Tibial artery (tissue), 4 donors: ENCODE results near the gene GADD45B.
"Not testable (repeated sequence)": the region's sequence is repeated elsewhere in the genome, so short reads cannot be mapped to it uniquely, and the experiment has no call there.

ENCODE experiments used
- DNase-seq, 2 donors: peaks; one replicate each; pipeline ENCODE4 v3.0.0-alpha.2; 2019
- H3K27ac ChIP-seq, 2 donors: fragments of 200-600 bp; sonication (generic) in 1 of 2; 1 replicate in 1 of 2; 2 replicates in 1 of 2; pipeline ENCODE4 v1.5.1; 2018 to 2019; ENCODE audit warnings: mild to moderate bottlenecking in 1 of 2
- H3K27me3 ChIP-seq, 2 donors: fragments of 200-600 bp; sonication (generic) in 1 of 2; one replicate each; pipeline versions ENCODE4 v1.5.1 to v1.6.0; 2016 to 2019
- H3K36me3 ChIP-seq, 3 donors: fragments of 200-600 bp; sonication (generic) in 2 of 3; one replicate each; pipeline ENCODE4 v1.5.1; 2016 to 2019; ENCODE audit warnings: mild to moderate bottlenecking in 2 of 3
- H3K4me1 ChIP-seq, 4 donors: fragments of 200-600 bp; sonication (generic) in 2 of 4; 1 replicate in 3 of 4; 2 replicates in 1 of 4; pipeline ENCODE4 v1.5.1; 2016 to 2019
- H3K4me3 ChIP-seq, 2 donors: fragments of 200-600 bp; sonication (generic) in 1 of 2; 1 replicate in 1 of 2; 2 replicates in 1 of 2; pipeline ENCODE4 v1.5.1; 2018 to 2019; ENCODE audit warnings: mild to moderate bottlenecking in 2 of 2
- H3K9me3 ChIP-seq, 3 donors: fragments of 200-600 bp; sonication (generic) in 1 of 3; one replicate each; pipeline ENCODE4 v1.5.1; 2016 to 2019
- CTCF ChIP-seq, 2 experiments: fragments of 200-600 bp in 1 of 2; fragments of 450-650 bp in 1 of 2; IDR thresholded peaks; one replicate each; pipeline ENCODE4 v1.5.1; 2017 to 2019; ENCODE audit warnings: antibody characterized with exemption in 2 of 2, mild to moderate bottlenecking in 1 of 2, moderate library complexity in 1 of 2
- intact Hi-C: fragments of 100-400 bp; cut with DNase I; formaldehyde crosslinking; loops from one replicate; pipeline ENCODE4 v1.15.0; 2023; ENCODE audit warnings: low total_unique reads

GADD45B gene

GRCh38 chr19:2512523-2513431 lies 36.9 kb downstream of the GADD45B start:
- Histone ChIP-seq H3K4me1 (no peaks in the 10 kb centered on the region), H3K4me3 (no peak overlapping the region), H3K36me3 (no peaks in the 10 kb centered on the region), H3K9me3 (no peaks in the 10 kb centered on the region), H3K27ac (no peak overlapping the region), H3K27me3 (peaks cover 0 to 35% of the 10 kb centered on the region in 2 donors)
- no peak for DNase-seq
- TF ChIP-seq CTCF (IDR thresholded peaks at IDR 0.05) = no peak
- intact Hi-C loops = no loop called here

GRCh38 chr19:2514981-2515518 lies 39.1 kb downstream of the GADD45B start:
- Histone ChIP-seq H3K4me3 (no peak overlapping the region), H3K27me3 (peaks cover 0 to 21% of the 10 kb centered on the region in 2 donors), H3K4me1 (no peaks in the 10 kb centered on the region), H3K9me3 (no peaks in the 10 kb centered on the region), H3K27ac (no peak overlapping the region), H3K36me3 (no peaks in the 10 kb centered on the region)
- intact Hi-C loops = no loop called here
- TF ChIP-seq CTCF (IDR thresholded peaks at IDR 0.05) = no peak
- DNase-seq = no peak

GRCh38 chr19:2516727-2517126 lies 40.8 kb downstream of the GADD45B start:
- no peaks in the 10 kb centered on the region for H3K36me3 ChIP-seq
- intact Hi-C loops = no loop called here
- H3K27me3 ChIP-seq = peaks cover 0 to 15% of the 10 kb centered on the region in 2 donors
- no peaks in the 10 kb centered on the region for H3K9me3 ChIP-seq
- no peak overlapping the region for H3K4me3 ChIP-seq
- no peak for TF ChIP-seq CTCF (IDR thresholded peaks at IDR 0.05)
- no peak overlapping the region for H3K27ac ChIP-seq
- no peaks in the 10 kb centered on the region for H3K4me1 ChIP-seq
- no peak for DNase-seq

GRCh38 chr19:2517881-2518601 lies 42.1 kb downstream of the GADD45B start:
- no peak for DNase-seq
- H3K27me3 ChIP-seq = peaks cover 0 to 2% of the 10 kb centered on the region in 2 donors
- intact Hi-C loops = no loop called here
- no peaks in the 10 kb centered on the region for H3K36me3 ChIP-seq
- H3K9me3 ChIP-seq = no peaks in the 10 kb centered on the region
- no peak overlapping the region for H3K4me3 ChIP-seq
- H3K4me1 ChIP-seq = peaks cover 0 to under 1% (median 0%) of the 10 kb centered on the region in 4 donors
- no peak overlapping the region for H3K27ac ChIP-seq
- no peak for TF ChIP-seq CTCF (IDR thresholded peaks at IDR 0.05)

- intact Hi-C loops, H3K27me3 ChIP-seq: not testable (repeated sequence)
These were observed 42.9 kb downstream of the GADD45B start for GRCh38 chr19:2518856-2519255.

GRCh38 chr19:2519482-2519881 lies 43.6 kb downstream of the GADD45B start:
- H3K36me3 ChIP-seq = no peaks in the 10 kb centered on the region
- intact Hi-C loops = no loop called here
- no peak overlapping the region for H3K4me3 ChIP-seq
- H3K4me1 ChIP-seq = peaks cover under 1 to 15% (median 12%) of the 10 kb centered on the region in 4 donors
- TF ChIP-seq CTCF (IDR thresholded peaks at IDR 0.05) = no peak
- no peaks in the 10 kb centered on the region for H3K27me3 ChIP-seq
- DNase-seq = no peak
- no peaks in the 10 kb centered on the region for H3K9me3 ChIP-seq
- H3K27ac ChIP-seq = no peak overlapping the region

More at GRCh38 chr19:2518856-2519255, 42.9 kb downstream of the GADD45B start:
- not testable (repeated sequence) for H3K27ac ChIP-seq, H3K36me3 ChIP-seq, H3K9me3 ChIP-seq, H3K4me1 ChIP-seq, DNase-seq, H3K4me3 ChIP-seq
